ENCODE measurements around the gene ALG6. TPM values are rescaled to one million over a fixed set of nuclear protein-coding genes. Genes with fewer than 3 reads are reported as not detected.

The ALG6 gene
- total and polyA plus RNA-seq, 3 donors from 2014 or later, result 7.8 to 10.0 (median 9.9) TPM

DNA sequence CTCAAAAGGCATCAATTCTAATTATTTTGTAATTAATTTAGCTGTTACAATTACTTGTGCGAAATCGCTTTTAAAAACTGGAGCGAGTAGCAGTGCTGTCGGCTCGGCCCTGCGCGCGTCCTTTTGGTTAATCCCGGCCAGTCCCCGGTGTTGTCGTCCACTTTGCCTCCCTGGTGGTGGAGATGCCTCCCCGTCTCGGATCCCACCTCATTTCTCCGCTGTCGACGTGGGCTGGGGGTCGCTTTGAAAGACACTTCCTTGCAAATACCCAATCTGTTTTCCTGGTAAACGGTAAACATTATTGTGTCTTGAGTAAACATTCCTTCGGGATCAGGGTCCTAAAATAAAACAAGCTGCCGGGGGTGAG, 41.3 kb upstream of the ALG6 start:
- DNase-seq, result no peak
- Histone ChIP-seq H3K36me3 (ENCODE audit: low read depth, missing control alignments) (no peaks in the 10 kb centered on the region), H3K4me3 (no peak overlapping the region), H3K9me3 (no peaks in the 10 kb centered on the region), H3K27ac (no peak overlapping the region), H3K27me3 (no peaks in the 10 kb centered on the region), H3K4me1 (peaks cover 7% of the 10 kb centered on the region)
- WGBS, 2 donors, result 15 to 17% methylated on average over 20 of the region's 20 CpGs
- intact Hi-C loops (cut with DNase I; ENCODE audit: low total_unique reads), result no loop called here
- TF ChIP-seq POLR2A (IDR thresholded peaks at IDR 0.05), result no peak
- TF ChIP-seq, protein P1, sequence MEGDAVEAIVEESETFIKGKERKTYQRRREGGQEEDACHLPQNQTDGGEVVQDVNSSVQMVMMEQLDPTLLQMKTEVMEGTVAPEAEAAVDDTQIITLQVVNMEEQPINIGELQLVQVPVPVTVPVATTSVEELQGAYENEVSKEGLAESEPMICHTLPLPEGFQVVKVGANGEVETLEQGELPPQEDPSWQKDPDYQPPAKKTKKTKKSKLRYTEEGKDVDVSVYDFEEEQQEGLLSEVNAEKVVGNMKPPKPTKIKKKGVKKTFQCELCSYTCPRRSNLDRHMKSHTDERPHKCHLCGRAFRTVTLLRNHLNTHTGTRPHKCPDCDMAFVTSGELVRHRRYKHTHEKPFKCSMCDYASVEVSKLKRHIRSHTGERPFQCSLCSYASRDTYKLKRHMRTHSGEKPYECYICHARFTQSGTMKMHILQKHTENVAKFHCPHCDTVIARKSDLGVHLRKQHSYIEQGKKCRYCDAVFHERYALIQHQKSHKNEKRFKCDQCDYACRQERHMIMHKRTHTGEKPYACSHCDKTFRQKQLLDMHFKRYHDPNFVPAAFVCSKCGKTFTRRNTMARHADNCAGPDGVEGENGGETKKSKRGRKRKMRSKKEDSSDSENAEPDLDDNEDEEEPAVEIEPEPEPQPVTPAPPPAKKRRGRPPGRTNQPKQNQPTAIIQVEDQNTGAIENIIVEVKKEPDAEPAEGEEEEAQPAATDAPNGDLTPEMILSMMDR (IDR thresholded peaks at IDR 0.05), result no peak

DNA sequence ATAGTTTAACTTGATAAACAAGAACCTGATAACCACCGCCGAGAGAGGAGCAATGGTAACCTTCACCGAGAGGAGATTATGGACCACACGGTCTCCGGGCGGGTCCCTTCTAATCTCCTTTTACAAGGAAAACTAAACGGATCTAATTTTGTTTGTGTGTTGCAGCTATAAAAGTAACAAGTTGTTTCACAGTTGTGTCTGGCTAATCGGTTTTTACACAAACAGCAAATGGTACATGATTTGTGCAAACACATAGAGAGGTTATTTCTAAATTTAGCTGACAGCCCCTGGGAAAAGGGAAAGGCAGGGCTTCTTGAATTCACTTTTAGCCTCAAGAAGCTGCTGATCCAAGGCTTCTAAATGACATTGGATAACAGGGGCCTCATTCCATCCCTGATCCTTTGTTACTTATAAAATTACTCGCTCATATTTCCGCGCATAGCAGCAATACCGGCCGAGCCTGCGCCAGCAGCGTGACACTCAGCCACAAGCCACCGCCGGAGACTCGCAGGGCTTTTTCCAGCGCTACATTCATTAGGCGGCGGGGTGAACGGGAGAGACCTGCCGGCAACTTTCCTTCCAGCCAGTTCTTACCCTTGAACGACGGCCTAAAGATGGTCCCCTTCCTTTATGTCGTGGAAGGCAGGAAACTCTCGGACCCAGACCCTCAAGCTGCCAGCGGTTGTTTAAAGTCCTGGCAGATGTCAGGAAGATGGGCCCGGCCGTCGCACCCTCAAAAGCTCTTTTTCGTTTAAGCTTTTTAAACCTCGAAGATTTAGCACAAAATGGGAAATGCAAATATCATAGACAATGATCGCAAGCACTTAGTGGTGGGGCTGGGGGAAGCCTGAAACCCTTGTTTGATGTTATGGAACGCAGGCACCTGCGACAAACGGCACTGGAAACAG, 40.7 kb upstream of the ALG6 start:
- no peaks in the 10 kb centered on the region for H3K9me3 ChIP-seq
- no peak for DNase-seq
- peaks cover 7% of the 10 kb centered on the region for H3K4me1 ChIP-seq
- intact Hi-C loops (cut with DNase I; ENCODE audit: low total_unique reads), result no loop called here
- H3K27ac ChIP-seq, result no peak overlapping the region
- no peaks in the 10 kb centered on the region for H3K36me3 ChIP-seq (ENCODE audit: low read depth, missing control alignments)
- TF ChIP-seq, protein P1 (IDR thresholded peaks at IDR 0.05), result no peak
- TF ChIP-seq POLR2A (IDR thresholded peaks at IDR 0.05), result no peak
- 9 to 12% methylated on average over 37 of the region's 37 CpGs for WGBS, 2 donors
- no peak overlapping the region for H3K4me3 ChIP-seq
- H3K27me3 ChIP-seq, result no peaks in the 10 kb centered on the region

DNA sequence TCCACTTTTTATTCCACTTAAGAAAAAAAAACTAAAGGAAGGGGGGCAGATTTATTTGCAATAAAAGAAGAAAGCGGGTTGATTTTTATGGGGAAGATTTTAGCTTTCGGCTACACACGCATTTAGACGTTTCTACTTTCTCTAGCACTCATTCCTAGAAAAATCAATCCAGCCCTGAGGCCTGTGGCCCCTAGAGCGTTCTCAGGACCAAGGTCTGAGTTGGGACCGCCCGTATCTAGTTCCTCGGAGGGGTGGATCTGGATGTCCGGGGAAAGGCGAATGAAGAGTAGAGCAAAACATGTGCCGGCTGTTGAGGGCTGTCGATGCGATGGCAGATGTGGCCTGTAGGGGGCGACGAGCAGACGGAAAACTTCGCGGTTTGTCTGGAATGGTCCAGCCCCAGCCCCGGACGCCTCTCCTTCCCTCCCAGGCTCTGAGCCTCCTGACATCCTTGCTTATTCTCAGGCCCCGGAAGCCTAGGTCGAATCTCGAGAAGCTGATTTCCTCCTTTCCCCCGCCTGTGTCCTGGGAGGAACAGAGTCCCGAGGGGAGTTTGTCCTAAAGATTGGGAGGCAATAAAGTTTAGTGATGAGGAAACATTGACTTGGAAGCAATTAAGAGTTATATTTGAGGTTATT, 39.9 kb upstream of the ALG6 start:
- H3K36me3 ChIP-seq (ENCODE audit: low read depth, missing control alignments), result no peaks in the 10 kb centered on the region
- TF ChIP-seq POLR2A (IDR thresholded peaks at IDR 0.05), result no peak
- TF ChIP-seq, protein P1 (IDR thresholded peaks at IDR 0.05), result peak; percentile 50 to 74 (median 67)
- peaks cover 4% of the 10 kb centered on the region for H3K4me1 ChIP-seq
- peak; percentile 83 for DNase-seq
- no peaks in the 10 kb centered on the region for H3K27me3 ChIP-seq
- intact Hi-C loops (cut with DNase I; ENCODE audit: low total_unique reads), result no loop called here
- H3K9me3 ChIP-seq, result no peaks in the 10 kb centered on the region
- H3K4me3 ChIP-seq, result no peak overlapping the region
- H3K27ac ChIP-seq, result no peak overlapping the region
- WGBS, 2 donors, result 6 to 10% methylated on average over 25 of the region's 25 CpGs

DNA sequence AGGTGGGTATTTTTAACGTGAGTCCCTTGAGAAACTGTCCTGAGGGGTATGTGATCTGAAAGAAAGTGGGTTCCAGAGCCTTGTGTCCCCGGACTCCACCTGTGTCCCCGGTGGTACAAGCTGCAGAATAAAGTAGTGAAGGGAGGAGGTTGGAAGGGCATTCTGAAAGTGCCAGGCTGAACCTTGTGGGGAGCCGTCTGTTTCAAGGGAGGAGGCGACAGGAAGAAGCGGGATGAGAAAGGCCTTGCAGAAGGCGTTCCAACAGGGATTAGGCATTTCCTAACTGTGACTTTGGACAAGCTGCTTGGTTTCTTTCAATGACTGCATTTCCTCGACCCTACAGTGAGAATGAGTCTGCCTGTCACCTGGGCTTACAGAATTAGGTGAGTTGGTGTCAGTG, 39.3 kb upstream of the ALG6 start:
- Histone ChIP-seq H3K36me3 (ENCODE audit: low read depth, missing control alignments) (no peaks in the 10 kb centered on the region), H3K9me3 (no peaks in the 10 kb centered on the region), H3K4me1 (no peaks in the 10 kb centered on the region), H3K4me3 (no peak overlapping the region), H3K27ac (no peak overlapping the region), H3K27me3 (no peaks in the 10 kb centered on the region)
- no peak for TF ChIP-seq POLR2A (IDR thresholded peaks at IDR 0.05)
- TF ChIP-seq, protein P1 (IDR thresholded peaks at IDR 0.05), result no peak
- 44 to 52% methylated on average over 8 of the region's 8 CpGs for WGBS, 2 donors
- intact Hi-C loops (cut with DNase I; ENCODE audit: low total_unique reads), result no loop called here
- no peak for DNase-seq
